Measurements from ENCODE around the gene PHF14.

PHF14 gene

GRCh38 chr7:11208883-11209465, 235.3 kb downstream of the PHF14 start:
- no peak for TF ChIP-seq CTCF (IDR thresholded peaks at IDR 0.05; ENCODE audit: insufficient read depth, low read depth, low read length, missing control alignments)
- H3K4me3 ChIP-seq (ENCODE audit: low read length): no peak overlapping the region
- no peak for DNase-seq (ENCODE audit: low read depth)

- TF ChIP-seq CTCF (IDR thresholded peaks at IDR 0.05; ENCODE audit: insufficient read depth, low read depth, low read length, missing control alignments): no peak
- no peak for DNase-seq (ENCODE audit: low read depth)
- H3K4me3 ChIP-seq (ENCODE audit: low read length): no peak overlapping the region
Observed at GRCh38 chr7:11210374-11210773, 236.7 kb downstream of the PHF14 start.

- TF ChIP-seq CTCF (IDR thresholded peaks at IDR 0.05; ENCODE audit: insufficient read depth, low read depth, low read length, missing control alignments): peak; percentile 92
- no peak overlapping the region for H3K4me3 ChIP-seq (ENCODE audit: low read length)
- peak; percentile 72 for DNase-seq (ENCODE audit: low read depth)
Observed at GRCh38 chr7:11212080-11212711, 238.5 kb downstream of the PHF14 start.

- no peak for TF ChIP-seq CTCF (IDR thresholded peaks at IDR 0.05; ENCODE audit: insufficient read depth, low read depth, low read length, missing control alignments)
- no peak overlapping the region for H3K4me3 ChIP-seq (ENCODE audit: low read length)
- DNase-seq (ENCODE audit: low read depth): peak; percentile 17
Observed at GRCh38 chr7:11212816-11213215, 239.1 kb downstream of the PHF14 start.

- no peak for TF ChIP-seq CTCF (IDR thresholded peaks at IDR 0.05; ENCODE audit: insufficient read depth, low read depth, low read length, missing control alignments)
- no peak overlapping the region for H3K4me3 ChIP-seq (ENCODE audit: low read length)
- DNase-seq (ENCODE audit: low read depth): no peak
Observed at GRCh38 chr7:11213266-11213665, 239.6 kb downstream of the PHF14 start.

GRCh38 chr7:11216276-11216675, 242.6 kb downstream of the PHF14 start:
- no peak for DNase-seq (ENCODE audit: low read depth)
- TF ChIP-seq CTCF (IDR thresholded peaks at IDR 0.05; ENCODE audit: insufficient read depth, low read depth, low read length, missing control alignments): no peak
- no peak overlapping the region for H3K4me3 ChIP-seq (ENCODE audit: low read length)

Measured in epithelial cell of esophagus (primary cell).